Keratinocyte (primary cell): ENCODE data around the gene KCNK5.

Experiments used
- EZH2 ChIP-seq: IDR thresholded peaks from one replicate; pipeline ENCODE4 v1.6.1; 2012; ENCODE audit warnings: inconsistent platforms, mild to moderate bottlenecking, low read length, moderate library complexity
- TF ChIP-seq, protein P1 (sequence below), 3 experiments: IDR thresholded peaks in 1 of 3; conservative IDR thresholded peaks in 1 of 3; optimal IDR thresholded peaks in 1 of 3; 2 replicates in 2 of 3; 3 replicates in 1 of 3; pipeline versions ENCODE3 to v1.5.1; 2011; ENCODE audit warnings: low read length in 3 of 3, mild to moderate bottlenecking in 3 of 3, moderate library complexity in 2 of 3, control low read depth in 1 of 3, inconsistent platforms in 1 of 3; ENCODE audit not compliant: insufficient read depth in 2 of 3; ENCODE audit errors: extremely low read depth in 1 of 3

DNA sequence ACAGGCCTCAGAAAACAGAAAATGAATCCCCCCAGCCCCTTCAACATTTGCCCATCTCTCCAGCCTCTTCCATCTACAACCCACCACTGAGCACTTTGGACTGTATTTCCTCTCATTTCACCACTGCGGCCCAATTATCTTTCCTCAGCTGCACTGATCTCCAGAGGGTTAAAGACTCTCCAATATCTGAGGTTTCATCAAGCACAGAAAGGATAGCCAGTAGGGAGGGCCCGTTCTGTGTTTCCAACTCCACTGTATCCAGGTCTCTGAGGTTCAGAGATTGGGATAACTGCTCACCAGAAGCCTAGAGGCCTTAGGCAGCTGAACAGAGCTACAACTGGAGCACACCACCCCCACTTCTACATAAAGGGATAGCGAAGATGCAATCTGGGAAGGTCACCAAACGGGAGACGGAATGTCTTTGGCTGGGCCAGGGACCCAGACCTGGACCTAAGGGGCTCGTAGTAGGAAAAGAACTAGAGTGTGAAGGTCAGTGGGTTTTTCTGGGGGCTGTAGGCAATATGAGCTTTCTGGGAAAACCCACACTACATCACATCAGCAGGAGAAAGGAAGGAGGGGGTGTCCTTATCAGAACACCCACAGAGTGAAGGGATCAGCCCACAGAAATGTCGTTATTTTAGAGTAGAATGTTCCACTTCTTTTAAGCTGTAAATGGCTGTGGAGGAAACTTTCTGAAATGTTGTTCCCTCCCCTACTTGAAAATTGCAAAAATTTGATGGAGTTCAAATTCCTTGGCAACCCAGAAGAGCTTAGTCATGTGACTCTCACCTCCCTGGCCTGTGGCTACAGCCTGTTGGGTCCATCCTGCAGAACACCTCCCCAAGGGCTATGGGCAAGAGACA, 7.3 kb downstream of the KCNK5 start:
- TF ChIP-seq, protein P1, sequence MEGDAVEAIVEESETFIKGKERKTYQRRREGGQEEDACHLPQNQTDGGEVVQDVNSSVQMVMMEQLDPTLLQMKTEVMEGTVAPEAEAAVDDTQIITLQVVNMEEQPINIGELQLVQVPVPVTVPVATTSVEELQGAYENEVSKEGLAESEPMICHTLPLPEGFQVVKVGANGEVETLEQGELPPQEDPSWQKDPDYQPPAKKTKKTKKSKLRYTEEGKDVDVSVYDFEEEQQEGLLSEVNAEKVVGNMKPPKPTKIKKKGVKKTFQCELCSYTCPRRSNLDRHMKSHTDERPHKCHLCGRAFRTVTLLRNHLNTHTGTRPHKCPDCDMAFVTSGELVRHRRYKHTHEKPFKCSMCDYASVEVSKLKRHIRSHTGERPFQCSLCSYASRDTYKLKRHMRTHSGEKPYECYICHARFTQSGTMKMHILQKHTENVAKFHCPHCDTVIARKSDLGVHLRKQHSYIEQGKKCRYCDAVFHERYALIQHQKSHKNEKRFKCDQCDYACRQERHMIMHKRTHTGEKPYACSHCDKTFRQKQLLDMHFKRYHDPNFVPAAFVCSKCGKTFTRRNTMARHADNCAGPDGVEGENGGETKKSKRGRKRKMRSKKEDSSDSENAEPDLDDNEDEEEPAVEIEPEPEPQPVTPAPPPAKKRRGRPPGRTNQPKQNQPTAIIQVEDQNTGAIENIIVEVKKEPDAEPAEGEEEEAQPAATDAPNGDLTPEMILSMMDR (optimal IDR thresholded peaks at IDR 0.05 in 1 of 3, IDR thresholded peaks at IDR 0.05 in 1 of 3, conservative IDR thresholded peaks at IDR 0.05 in 1 of 3; ENCODE audit: extremely low read depth in 1 of 3, insufficient read depth in 2 of 3, low read length in 3 of 3), result no peak
- TF ChIP-seq EZH2, result no peak
